ENCODE data around the gene SERPINE3.

DNA sequence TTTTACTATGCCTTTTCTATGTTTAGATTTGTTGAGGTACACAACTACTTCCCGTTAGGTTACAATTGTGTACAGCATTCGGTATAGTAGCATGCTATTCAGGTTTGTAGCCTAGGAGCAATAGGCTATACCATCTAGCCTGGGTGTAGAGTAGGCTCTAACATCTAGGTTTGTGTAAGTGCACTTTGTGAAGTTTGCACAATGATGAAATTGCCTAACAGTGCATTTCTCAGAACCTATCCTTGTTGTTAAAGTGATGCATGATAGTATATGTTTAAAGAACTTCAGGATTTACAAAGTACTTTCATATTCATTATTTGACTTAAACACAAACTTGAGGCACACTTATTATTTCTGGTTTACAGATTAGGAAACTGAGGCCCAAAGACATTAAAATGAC, 11.5 kb upstream of the SERPINE3 start:
- TF ChIP-seq POLR2AphosphoS5 (IDR thresholded peaks at IDR 0.05; ENCODE audit: borderline replicate concordance, low read depth, low read length) (no peak), EZH2 (IDR thresholded peaks at IDR 0.05) (no peak), FOXP2 (optimal IDR thresholded peaks at IDR 0.05; ENCODE audit: control extremely low read depth, extremely low read length, insufficient read depth) (no peak)

Data from SK-N-MC (cell line).